ENCODE measurements around the gene TMEM132E.
A peak's percentile ranks its signal among the peaks of the same experiment; 100 is the strongest.

Gene TMEM132E

GRCh38 chr17:34628879-34629278 lies 49.5 kb downstream of the TMEM132E start:
- DNase-seq (ENCODE audit: low spot score) = no peak

DNA sequence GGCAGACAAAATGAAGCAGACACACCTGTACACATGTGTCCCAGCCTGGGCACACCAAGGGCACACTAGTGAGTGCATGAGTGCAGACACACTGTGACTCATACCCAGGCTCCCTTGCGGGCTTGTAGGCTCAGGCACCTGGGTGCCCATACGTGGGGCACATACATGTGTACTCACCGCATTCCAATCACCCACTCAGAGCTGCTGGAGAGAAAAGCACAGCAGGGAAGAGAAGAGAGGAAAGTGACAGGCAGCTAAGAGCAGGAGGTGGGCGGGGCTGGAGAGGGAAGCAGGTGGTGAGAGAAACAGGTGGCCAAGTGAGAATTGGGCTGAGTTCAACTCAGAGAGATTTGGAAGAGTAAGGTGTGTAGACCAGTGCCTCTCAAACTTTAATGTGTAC lies 54.0 kb downstream of the TMEM132E start:
- DNase-seq (ENCODE audit: low spot score) = no peak

GRCh38 chr17:34633760-34634159 lies 54.4 kb downstream of the TMEM132E start:
- no peak for DNase-seq (ENCODE audit: low spot score)

DNA sequence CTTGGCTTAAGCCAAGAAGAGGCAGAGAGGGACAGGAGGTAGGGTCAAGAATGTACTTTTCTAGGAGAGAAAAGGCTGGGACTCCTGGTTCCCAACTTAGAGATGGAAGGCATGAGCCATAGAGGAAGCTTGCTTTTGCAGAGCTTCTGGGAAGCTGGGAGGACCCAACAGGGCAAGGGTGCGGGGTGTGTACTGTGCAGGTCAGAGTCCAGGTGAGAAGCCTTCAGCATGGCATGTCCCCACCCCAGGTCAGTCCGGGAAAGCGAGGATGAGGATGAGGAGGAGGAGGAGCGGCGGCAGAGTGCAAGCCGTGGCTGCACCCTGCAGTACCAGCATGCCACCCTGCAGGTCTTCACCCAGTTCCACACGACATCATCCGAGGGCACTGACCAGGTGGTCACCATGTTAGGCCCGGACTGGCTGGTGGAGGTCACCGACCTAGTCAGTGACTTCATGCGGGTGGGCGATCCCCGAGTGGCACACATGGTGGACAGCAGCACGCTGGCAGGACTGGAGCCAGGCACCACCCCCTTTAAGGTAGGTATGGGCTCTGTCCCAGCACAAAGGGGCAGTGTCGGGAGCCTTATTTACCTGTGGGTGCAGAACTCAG lies 55.3 kb downstream of the TMEM132E start:
- DNase-seq (ENCODE audit: low spot score) = no peak

GRCh38 chr17:34635876-34636275 lies 56.5 kb downstream of the TMEM132E start:
- DNase-seq (ENCODE audit: low spot score) = no peak

GRCh38 chr17:34637041-34637547 lies 57.7 kb downstream of the TMEM132E start:
- no peak for DNase-seq (ENCODE audit: low spot score)

DNA sequence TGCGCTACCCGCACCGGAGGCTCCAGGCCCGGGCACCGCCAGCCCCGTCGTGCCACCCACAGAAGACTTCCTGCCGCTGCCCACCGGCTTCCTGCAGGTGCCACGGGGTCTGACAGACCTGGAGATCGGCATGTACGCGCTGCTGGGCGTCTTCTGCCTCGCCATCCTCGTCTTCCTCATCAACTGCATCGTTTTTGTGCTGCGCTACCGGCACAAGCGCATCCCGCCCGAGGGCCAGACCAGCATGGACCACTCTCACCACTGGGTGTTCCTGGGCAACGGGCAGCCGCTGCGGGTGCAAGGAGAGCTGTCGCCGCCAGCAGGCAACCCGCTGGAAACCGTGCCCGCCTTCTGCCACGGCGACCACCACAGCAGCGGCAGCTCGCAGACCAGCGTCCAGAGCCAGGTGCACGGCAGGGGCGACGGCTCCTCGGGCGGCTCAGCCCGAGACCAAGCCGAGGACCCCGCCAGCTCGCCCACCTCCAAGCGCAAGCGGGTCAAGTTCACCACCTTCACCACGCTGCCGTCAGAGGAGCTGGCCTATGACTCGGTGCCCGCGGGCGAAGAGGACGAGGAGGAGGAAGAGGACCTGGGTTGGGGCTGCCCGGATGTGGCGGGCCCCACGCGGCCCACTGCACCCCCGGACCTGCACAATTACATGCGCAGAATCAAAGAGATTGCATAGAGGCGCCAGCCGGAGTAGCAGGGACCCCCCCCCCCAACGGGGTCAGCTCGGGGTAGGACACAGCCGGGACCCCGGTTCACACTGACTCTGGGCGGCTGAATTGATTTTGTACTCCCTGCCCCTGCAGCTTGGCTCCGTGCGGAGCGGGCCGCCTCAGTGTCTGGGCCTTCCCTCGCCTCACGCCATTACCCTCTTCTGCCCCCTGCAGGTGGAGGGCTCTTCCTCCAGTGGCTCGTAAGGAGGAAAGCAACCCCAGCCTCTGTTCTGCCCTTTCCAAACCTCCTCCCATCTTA lies 58.5 kb downstream of the TMEM132E start:
- peak; percentile 77 for DNase-seq (ENCODE audit: low spot score)

- DNase-seq (ENCODE audit: low spot score) = no peak
Measured at GRCh38 chr17:34638526-34639260, 59.3 kb downstream of the TMEM132E start.

DNA sequence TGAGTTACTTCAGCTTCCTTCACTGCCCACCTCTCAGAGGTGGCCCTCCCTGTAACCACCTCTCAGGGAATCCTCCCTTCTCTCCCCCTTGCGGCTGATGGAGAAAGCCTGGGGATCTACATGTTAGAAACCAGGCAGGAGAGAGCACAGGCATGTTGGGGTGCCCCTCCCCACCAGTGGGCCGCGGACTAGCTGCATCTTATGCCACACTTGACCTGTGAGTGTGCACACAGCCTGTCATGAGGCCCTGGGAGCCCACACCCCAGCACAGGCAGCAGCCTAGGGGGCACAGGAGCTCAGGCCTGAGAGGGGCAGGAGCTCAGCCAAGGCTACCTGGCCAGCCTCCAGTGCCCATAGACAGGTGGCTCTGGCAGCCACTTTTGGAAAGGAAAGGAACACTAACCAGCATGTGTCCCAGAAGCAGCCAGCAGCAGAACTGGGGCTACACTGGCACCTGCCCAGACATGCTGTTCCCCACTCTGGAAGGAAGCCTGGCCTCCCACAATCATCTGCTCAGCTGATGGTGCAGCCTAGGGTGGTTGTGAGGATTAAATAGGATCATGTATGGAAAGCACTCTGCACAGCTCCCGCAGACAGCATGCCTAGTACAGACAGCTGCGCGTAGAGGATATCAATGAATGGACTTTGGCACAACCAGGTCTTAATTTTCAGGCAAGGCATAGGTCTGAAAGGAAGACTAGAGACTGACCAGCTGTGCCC lies 60.5 kb downstream of the TMEM132E start:
- no peak for DNase-seq (ENCODE audit: low spot score)

DNA sequence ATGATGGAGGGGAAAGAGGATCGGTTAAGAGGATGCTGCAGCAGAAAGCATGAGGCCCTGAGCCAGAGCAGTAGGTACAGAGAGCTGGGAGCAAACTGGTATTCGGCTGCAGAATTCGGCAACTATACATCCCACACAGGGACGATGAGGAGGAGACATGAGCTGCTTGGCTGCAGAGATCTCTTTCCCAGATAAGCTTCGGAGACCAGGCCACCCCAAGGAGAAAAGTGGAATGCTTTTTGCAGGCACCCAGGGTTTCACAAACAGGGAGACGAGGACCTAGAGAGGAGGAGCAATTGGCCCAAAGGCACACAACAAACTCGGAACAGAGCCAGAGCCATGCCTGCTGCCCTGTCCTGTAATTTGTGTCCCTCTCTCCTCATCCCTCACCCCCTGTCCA lies 62.0 kb downstream of the TMEM132E start:
- no peak for DNase-seq (ENCODE audit: low spot score)

DNA sequence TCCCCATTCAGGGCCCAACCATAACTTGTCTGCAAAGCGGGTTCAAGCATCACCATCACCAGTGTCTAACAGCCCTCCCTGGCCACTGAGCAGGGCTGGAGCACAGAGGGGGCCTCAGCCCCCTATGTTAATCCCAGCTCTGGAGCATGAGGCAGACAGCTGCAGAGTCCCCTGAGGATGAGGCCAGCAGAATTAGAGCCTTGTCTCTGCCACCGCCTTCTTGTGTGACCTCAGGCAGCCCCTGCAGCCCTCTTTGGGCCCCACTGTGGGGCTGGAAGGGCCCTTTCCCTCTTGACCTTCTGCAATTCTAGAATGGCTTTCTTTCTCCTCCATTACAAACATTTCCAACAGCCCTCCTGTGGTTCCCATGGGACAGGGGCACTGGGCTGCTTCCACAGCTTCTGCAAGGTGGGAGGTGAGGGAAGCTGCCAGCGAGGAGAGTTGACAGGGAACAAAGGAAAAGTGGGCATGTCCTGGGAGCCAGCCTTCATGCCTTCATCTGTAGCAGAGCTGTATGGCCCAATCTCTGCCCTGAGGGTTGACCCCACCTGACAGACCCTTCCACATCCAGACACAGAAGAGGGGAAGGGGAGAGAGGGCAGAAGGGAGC lies 65.7 kb downstream of the TMEM132E start:
- DNase-seq (ENCODE audit: low spot score) = peak; percentile 44

- peak; percentile 73 for DNase-seq (ENCODE audit: low spot score)
Measured at GRCh38 chr17:34645594-34645993, 66.2 kb downstream of the TMEM132E start.

- DNase-seq (ENCODE audit: low spot score) = peak; percentile 79
Measured at GRCh38 chr17:34647511-34647910, 68.1 kb downstream of the TMEM132E start.

DNA sequence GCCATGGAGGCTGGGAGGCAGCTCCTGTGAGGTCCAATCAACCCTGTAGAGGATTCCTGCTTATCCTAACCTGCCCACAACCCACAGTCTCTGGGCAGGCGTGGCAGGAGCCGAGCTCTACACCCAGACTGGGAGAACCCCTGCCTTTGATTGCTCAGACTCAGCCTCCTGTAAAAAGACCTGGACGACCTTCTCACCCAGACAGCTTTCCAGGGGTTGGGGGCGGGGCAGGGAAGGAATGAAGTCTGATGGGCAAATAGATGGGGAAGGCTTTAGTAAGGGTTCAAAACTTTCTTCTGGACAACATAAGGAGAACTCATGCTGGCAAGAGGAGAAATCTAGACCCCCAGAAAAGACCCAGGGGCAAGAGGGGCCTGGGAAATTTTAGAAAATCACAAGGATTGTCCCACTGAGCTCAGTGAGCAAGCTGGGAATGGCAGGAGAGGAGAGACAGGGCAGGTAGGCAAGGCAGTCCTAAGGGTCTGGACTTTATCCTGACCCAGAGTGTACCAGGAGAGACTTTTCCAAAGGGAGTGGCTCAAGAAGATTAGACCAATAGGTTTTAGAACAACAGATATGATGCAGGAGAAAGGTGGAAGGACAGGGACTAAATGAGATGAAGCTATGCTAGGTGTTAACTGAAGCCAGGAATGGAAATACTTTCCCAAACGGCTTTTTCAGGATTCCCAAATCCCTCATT lies 70.8 kb downstream of the TMEM132E start:
- DNase-seq (ENCODE audit: low spot score) = no peak

DNA sequence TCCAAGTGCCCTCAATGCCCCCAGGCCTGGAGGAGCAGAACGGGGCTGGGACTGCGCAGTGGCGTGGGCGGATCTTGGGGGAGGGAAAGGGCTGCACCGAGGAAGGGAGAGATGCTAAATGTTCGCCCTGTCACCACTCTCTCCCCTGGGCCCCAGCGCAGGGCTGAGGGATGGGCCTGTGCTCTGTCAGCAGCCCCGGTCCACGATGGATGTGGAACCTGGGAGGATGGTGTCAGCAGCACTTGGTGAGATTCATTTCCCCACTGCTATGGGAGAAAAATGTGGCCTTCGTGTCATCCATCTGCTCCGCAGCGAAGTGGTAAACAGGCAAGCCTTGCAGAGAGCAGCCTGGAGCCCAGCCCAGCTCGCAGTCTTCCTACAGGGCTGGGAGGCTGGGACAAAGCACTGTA lies 72.0 kb downstream of the TMEM132E start:
- peak; percentile 69 for DNase-seq (ENCODE audit: low spot score)

DNA sequence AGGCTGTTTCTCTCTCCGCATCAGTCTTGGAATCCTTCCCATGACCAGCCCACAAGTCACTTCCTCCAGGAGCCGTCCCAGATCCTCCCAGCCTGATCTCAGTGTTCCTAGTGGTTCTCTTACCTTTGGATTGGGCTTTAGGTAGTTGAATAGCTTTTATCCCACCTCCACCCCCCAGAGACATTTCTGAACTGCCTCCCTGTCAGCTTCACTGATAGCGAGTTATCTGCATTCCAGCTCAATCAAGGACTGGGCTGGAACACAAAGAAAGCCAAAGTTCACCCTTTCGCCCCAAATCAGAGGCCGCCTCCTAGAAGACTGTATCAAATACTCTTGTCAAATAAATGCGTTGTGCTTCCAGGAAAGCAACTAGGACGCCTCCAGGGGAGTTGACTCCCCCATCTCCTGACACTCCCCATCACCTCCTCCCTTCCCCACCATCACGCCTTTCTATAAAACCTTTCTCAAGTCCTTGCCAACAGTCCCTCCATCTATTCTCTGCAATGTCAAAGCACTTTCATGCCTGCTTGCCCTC lies 72.7 kb downstream of the TMEM132E start:
- no peak for DNase-seq (ENCODE audit: low spot score)

GRCh38 chr17:34653511-34653910 lies 74.1 kb downstream of the TMEM132E start:
- DNase-seq (ENCODE audit: low spot score) = no peak

DNA sequence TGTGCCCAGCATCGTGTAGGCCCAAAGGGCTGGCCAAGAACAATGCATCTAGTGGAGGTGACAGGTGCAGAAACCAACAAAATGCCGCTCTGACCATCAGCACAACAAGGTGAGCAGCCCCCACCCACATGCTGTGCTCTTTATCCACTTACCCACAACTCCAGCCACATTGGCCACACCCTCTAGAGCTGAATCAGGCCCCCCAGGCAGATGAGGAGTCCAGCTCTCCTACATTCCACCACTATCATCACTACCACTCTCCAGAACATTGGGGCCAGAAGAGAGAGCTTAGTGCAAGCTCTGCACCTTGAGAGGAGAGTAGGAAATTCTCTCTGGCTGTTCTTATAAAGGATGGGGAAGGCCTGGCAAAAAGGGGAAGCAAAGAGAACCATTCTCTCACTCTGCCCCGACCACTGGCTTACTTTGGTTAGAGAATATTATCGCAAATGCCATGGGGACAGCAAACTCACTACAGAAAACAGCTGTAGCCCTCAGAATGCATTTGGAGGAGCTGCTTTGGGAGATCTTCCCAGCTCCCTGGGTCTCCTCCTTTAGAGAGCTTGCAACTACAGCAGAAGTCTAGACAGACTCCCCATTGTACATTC lies 75.0 kb downstream of the TMEM132E start:
- no peak for DNase-seq (ENCODE audit: low spot score)

DNA sequence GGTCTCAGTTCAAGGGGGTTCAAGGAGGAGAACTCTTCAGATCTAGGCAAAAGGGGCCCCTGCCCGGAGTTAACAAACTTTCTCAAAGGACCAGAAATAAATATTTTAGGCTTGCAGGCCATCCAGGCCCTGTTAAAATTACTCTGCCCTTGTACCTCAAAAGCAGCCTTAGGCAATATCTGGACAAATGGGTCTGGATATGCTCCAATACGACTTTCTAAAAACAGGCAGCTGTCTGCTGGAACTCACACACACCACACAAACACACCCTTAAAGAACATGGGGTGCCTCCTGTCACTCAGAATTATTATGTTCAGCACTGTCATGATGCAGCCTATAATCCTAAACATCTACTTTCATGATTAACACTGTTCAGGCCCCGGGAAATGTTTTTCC lies 75.5 kb downstream of the TMEM132E start:
- DNase-seq (ENCODE audit: low spot score) = no peak

- DNase-seq (ENCODE audit: low spot score) = no peak
Measured at GRCh38 chr17:34656801-34657200, 77.4 kb downstream of the TMEM132E start.

Measured in SK-N-DZ (cell line).